Measurements from ENCODE around the gene ARL15. TPM values are rescaled to one million over a fixed set of nuclear protein-coding genes. Genes with fewer than 3 reads are reported as not detected.
A peak's percentile ranks its signal among the peaks of the same experiment; 100 is the strongest.

The ARL15 gene
- total and polyA plus RNA-seq, 9 of the 15 experiments (the other 6 are each of a cell fraction or from before 2014, with no cell fraction given): 18.5 to 80.4 (median 57.0) TPM

- TF ChIP-seq PATZ1 (CRISPR knock-in tag; IDR thresholded peaks at IDR 0.05; ENCODE audit: borderline replicate concordance): no peak
- TF ChIP-seq NFATC3 (IDR thresholded peaks at IDR 0.05): no peak
- no peak; the same call in 1 of the 2 replicates for TF ChIP-seq ATF7 (IDR thresholded peaks at IDR 0.05)
- peak; percentile 78 for TF ChIP-seq ZBTB33 (CRISPR knock-in tag; IDR thresholded peaks at IDR 0.05)
- TF ChIP-seq RBM25 (IDR thresholded peaks at IDR 0.05; ENCODE audit: low read depth, low read length, severe bottlenecking): no peak
- no peak for TF ChIP-seq TCF7 (IDR thresholded peaks at IDR 0.05; ENCODE audit: borderline replicate concordance)
- TF ChIP-seq MYNN (IDR thresholded peaks at IDR 0.05): no peak
- no peak for TF ChIP-seq MYNN (CRISPR knock-in tag; IDR thresholded peaks at IDR 0.05)
- 0 out of 2 replicates have a peak, but pooled peaks have one; percentile 28 for TF ChIP-seq CXXC5 (CRISPR knock-in tag; IDR thresholded peaks at IDR 0.05)
- TF ChIP-seq BRD4 (IDR thresholded peaks at IDR 0.05): no peak
- TF ChIP-seq ATF3 (IDR thresholded peaks at IDR 0.05): peak; percentile 64; the same call in 1 of the 2 replicates
- TF ChIP-seq ATF3 (CRISPR knock-in tag; conservative IDR thresholded peaks at IDR 0.05): no peak
- no peak for TF ChIP-seq SUPT5H (IDR thresholded peaks at IDR 0.05)
- no peak for TF ChIP-seq HMG20A (CRISPR knock-in tag; conservative IDR thresholded peaks at IDR 0.05)
- TF ChIP-seq ZNF449 (CRISPR knock-in tag; IDR thresholded peaks at IDR 0.05): no peak
- TF ChIP-seq TCF7L2 (IDR thresholded peaks at IDR 0.05; ENCODE audit: low read depth, low read length): no peak
- TF ChIP-seq BMI1 (IDR thresholded peaks at IDR 0.05; ENCODE audit: low read length): no peak
- TF ChIP-seq EGR1 (conservative IDR thresholded peaks at IDR 0.05): no peak
- no peak for TF ChIP-seq GATA2 (CRISPR knock-in tag; IDR thresholded peaks at IDR 0.05)
- no peak for TF ChIP-seq ZNF445 (CRISPR knock-in tag; IDR thresholded peaks at IDR 0.05; ENCODE audit: low read depth)
- no peak for TF ChIP-seq ZNF586 (CRISPR knock-in tag; conservative IDR thresholded peaks at IDR 0.05)
Observed at GRCh38 chr5:54302267-54302687, 8.1 kb downstream of the ARL15 start (continued).

Data from K562 (cell line).